Glutamatergic neuron (in vitro differentiated cells): ENCODE data around the gene CHN2. TPM values are rescaled to one million over a fixed set of nuclear protein-coding genes. Genes with fewer than 3 reads are reported as not detected.
"Not testable (repeated sequence)": the region's sequence is repeated elsewhere in the genome, so short reads cannot be mapped to it uniquely, and the experiment has no call there.

Experiments
- DNase-seq: peaks from one replicate; pipeline ENCODE4 v3.0.0; 2022
- H3K27ac Mint-ChIP-seq: one replicate; pipeline ENCODE4 v1.8.0; 2020; ENCODE audit warnings: mild to moderate bottlenecking, mixed read lengths, inconsistent platforms; ENCODE audit not compliant: unreplicated experiment
- H3K27me3 Mint-ChIP-seq: one replicate; pipeline ENCODE4 v1.8.0; 2020; ENCODE audit warnings: mild to moderate bottlenecking, moderate library complexity, mixed read lengths, inconsistent platforms; ENCODE audit not compliant: unreplicated experiment
- H3K36me3 Mint-ChIP-seq: one replicate; pipeline ENCODE4 v1.8.0; 2020; ENCODE audit warnings: mild to moderate bottlenecking, mixed read lengths, inconsistent platforms; ENCODE audit not compliant: unreplicated experiment
- H3K4me1 Mint-ChIP-seq: one replicate; pipeline ENCODE4 v1.8.0; 2020; ENCODE audit warnings: mild to moderate bottlenecking, low read depth, mixed read lengths, inconsistent platforms; ENCODE audit not compliant: unreplicated experiment
- H3K4me3 Mint-ChIP-seq: one replicate; pipeline ENCODE4 v1.8.0; 2020; ENCODE audit warnings: mild to moderate bottlenecking, mixed read lengths, inconsistent platforms; ENCODE audit not compliant: unreplicated experiment
- H3K9me3 Mint-ChIP-seq: one replicate; pipeline ENCODE4 v1.8.0; 2020; ENCODE audit warnings: mild to moderate bottlenecking, moderate library complexity, mixed read lengths, inconsistent platforms; ENCODE audit not compliant: unreplicated experiment
- CTCF ChIP-seq: fragments of 200-600 bp; sonication (generic); IDR thresholded peaks from one replicate; pipeline ENCODE4 v1.5.0; 2021; ENCODE audit not compliant: partially characterized antibody, unreplicated experiment
- total RNA-seq: library from RNA; stranded (reverse); fragmentation: NEBNext Ultra II Directional; extraction: Animal tissue kit (Norgen Biotek cat#: 25700); gene quantifications from one replicate; pipeline ENCODE4 v1.2.1, GENCODE V29; 2021; ENCODE audit not compliant: unreplicated experiment

Gene CHN2
- total RNA-seq, 1 donor from 2014 or later: 63.2 TPM

DNA sequence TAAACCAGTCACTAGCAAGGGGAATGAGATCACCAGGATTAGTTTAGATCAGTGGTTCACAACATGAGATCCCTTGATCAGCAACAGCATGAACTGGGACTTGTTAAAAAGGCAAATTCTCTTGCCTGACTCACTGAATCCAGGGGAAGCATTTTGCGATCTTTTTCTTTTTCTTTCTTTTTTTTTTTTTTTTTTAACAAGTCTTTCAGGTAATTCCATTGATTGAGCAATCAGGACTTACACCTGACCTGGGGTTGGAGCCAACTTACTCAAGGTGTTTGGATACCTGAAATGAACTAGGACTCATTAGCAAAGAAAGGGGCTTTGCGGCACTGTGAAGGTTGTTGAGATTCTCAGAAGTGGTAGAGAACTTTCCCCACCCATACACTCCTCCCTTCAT lies 321.9 kb downstream of the CHN2 start:
- H3K9me3 Mint-ChIP-seq: peaks cover 3% of the 10 kb centered on the region
- H3K4me1 Mint-ChIP-seq: peaks cover 11% of the 10 kb centered on the region
- H3K4me3 Mint-ChIP-seq: no peak overlapping the region
- H3K27ac Mint-ChIP-seq: no peak overlapping the region
- peaks cover 2% of the 10 kb centered on the region for H3K27me3 Mint-ChIP-seq
- peaks cover 18% of the 10 kb centered on the region for H3K36me3 Mint-ChIP-seq
- no peak for TF ChIP-seq CTCF
- DNase-seq: no peak

DNA sequence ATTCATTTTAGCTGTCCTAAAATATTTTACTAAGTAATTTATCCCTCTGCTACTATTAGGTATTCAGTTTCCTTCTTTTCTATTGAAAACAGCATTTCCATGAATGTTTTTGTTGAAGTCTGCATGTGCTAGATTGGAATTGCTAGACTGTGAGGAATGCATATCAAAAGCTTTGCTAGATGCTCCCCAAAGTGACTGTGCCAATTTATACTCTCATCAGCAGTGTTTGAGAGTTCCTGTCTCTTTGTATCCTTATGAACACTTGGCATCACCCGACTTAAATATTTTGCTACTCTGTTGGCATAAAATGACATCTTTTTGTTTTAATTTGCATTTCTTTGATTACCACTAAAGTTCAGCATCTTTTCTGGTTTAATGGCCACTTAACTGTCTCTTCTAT lies 324.0 kb downstream of the CHN2 start:
- no peak for TF ChIP-seq CTCF
- H3K9me3 Mint-ChIP-seq: peaks cover 3% of the 10 kb centered on the region
- H3K27me3 Mint-ChIP-seq: peaks cover 2% of the 10 kb centered on the region
- H3K4me1 Mint-ChIP-seq: peaks cover 11% of the 10 kb centered on the region
- DNase-seq: no peak
- no peak overlapping the region for H3K27ac Mint-ChIP-seq
- peaks cover 29% of the 10 kb centered on the region for H3K36me3 Mint-ChIP-seq
- no peak overlapping the region for H3K4me3 Mint-ChIP-seq

DNA sequence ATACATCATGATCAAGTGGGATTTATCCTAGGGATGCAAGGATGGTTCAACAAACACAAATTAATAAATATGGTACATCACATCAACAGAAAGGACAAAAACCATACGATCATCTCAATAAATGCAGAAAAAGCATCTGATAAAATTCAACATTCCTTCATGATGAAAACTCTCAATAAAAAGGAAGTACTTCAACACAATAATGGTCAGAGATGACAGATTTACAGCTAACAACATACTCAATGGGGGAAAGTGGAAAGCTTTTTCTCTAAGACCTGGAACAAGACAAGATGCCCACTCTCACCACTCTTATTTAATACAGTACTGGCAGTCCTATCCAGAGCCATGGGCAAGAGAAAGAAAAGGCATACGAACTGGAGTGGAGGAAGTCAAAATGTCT lies 329.2 kb downstream of the CHN2 start:
- Mint-ChIP-seq H3K27me3 (peaks cover 2% of the 10 kb centered on the region), H3K4me1 (no peaks in the 10 kb centered on the region), H3K27ac (no peak overlapping the region), H3K4me3 (no peak overlapping the region), H3K36me3 (peaks cover 15% of the 10 kb centered on the region), H3K9me3 (peaks cover 7% of the 10 kb centered on the region)
- DNase-seq: no peak
- no peak for TF ChIP-seq CTCF

DNA sequence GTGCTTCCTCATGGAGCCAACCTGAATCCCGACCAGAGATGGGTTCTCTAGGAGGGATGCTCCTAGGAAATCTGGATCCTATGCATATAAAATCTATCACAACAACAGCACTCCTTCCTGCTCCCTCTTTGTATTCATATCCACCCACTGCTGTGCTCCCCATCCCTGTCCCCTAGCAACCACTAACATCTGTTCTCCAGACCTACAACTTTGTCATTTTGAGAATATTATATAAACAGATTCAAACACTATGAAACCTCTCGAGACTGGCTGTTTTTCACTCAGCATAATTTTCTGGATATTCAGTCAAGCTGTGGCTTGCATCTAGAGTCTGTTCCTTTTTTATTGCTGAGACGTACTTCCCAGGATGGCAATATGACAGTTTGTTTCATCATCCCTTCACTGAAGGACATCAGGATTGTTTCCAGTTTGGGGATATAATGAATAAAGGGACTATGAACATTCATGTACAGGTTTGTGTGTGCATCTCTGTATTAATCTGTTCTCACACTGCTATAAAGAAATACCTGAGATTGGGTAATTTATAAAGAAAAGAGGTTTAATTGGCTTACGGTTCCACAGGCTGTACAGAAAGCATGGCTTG lies 333.0 kb downstream of the CHN2 start:
- Mint-ChIP-seq H3K36me3 (peaks cover 9% of the 10 kb centered on the region), H3K9me3 (peaks cover 7% of the 10 kb centered on the region), H3K4me3 (no peak overlapping the region), H3K27ac (no peak overlapping the region), H3K4me1 (no peaks in the 10 kb centered on the region), H3K27me3 (peaks cover 3% of the 10 kb centered on the region)
- DNase-seq: no peak
- TF ChIP-seq CTCF: no peak

DNA sequence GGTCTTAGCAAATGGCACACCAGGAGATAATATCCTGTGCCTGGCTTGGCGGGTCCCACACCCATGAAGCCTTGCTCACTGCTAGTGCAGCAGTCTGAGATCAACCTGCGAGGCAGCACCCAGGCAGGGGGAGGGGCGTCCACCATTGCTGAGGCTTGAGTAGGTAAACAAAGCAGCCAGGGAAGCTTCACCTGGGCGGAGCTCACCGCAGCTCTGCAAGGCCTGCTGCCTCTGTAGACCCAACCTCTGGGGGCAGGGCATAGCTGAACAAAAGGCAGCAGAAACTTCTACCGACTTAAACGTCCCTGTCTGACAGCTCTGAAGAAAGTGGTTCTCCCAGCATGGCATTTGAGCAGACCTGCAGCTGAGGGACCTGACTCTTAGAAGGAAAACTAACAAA lies 334.0 kb downstream of the CHN2 start:
- not testable (repeated sequence) for H3K4me3 Mint-ChIP-seq, H3K36me3 Mint-ChIP-seq, DNase-seq, H3K9me3 Mint-ChIP-seq, H3K4me1 Mint-ChIP-seq, H3K27ac Mint-ChIP-seq, H3K27me3 Mint-ChIP-seq

Other genes with a start within 250 kb of the CHN2 start
- gene TRIL, start 236.4 kb upstream of the CHN2 start, total RNA-seq: 1.4 TPM
- gene CPVL, start 48.2 kb upstream of the CHN2 start, total RNA-seq: 20.3 TPM